ENCODE data around the gene MAP1A. TPM values are rescaled to one million over a fixed set of nuclear protein-coding genes. Genes with fewer than 3 reads are reported as not detected.
"Not testable (repeated sequence)": the region's sequence is repeated elsewhere in the genome, so short reads cannot be mapped to it uniquely, and the experiment has no call there.

The MAP1A gene
- total and polyA plus RNA-seq, 8 donors, result 0.61 to 10.1 (median 5.0) TPM

GRCh38 chr15:43547539-43547938 lies 30.1 kb downstream of the MAP1A start:
- Histone ChIP-seq H3K36me3 (peaks cover 5 to 32% (median 26%) of the 10 kb centered on the region in 4 donors), H3K27ac (no peak overlapping the region), H3K4me3 (no peak overlapping the region), H3K27me3 (no peaks in the 10 kb centered on the region), H3K9me3 (peaks cover 0 to 6% (median 3%) of the 10 kb centered on the region in 4 donors), H3K4me1 (no peaks in the 10 kb centered on the region)
- 97 to 100% (median 99%) methylated on average over 2 of the region's 2 CpGs for WGBS, 5 donors
- intact Hi-C loops (cut with DNase I; ENCODE audit: low total_unique reads), result no loop called here
- no peak for DNase-seq
- TF ChIP-seq POLR2A (IDR thresholded peaks at IDR 0.05), result no peak
- TF ChIP-seq POLR2AphosphoS5 (IDR thresholded peaks at IDR 0.05), result no peak

- Histone ChIP-seq H3K27ac (no peak overlapping the region), H3K4me3 (no peak overlapping the region), H3K36me3 (peaks cover 5 to 48% (median 43%) of the 10 kb centered on the region in 4 donors), H3K27me3 (no peaks in the 10 kb centered on the region), H3K4me1 (no peaks in the 10 kb centered on the region), H3K9me3 (peaks cover 0 to 6% (median 3%) of the 10 kb centered on the region in 4 donors)
- intact Hi-C loops (cut with DNase I; ENCODE audit: low total_unique reads), result no loop called here
- no peak for DNase-seq
- TF ChIP-seq EP300 (IDR thresholded peaks at IDR 0.05), result no peak
- 71 to 74% (median 72%) methylated on average over 10 of the region's 10 CpGs for WGBS, 5 donors
Observed at GRCh38 chr15:43550527-43551363, 33.3 kb downstream of the MAP1A start.

- H3K27ac ChIP-seq, result no peak overlapping the region
- peaks cover 10 to 63% (median 56%) of the 10 kb centered on the region in 4 donors for H3K36me3 ChIP-seq
- H3K4me3 ChIP-seq, result no peak overlapping the region
- DNase-seq, result no peak
- intact Hi-C loops (cut with DNase I; ENCODE audit: low total_unique reads), result no loop called here
- H3K4me1 ChIP-seq, result no peaks in the 10 kb centered on the region
- WGBS, 5 donors, result 94 to 99% (median 97%) methylated on average over 4 of the region's 4 CpGs
- peaks cover 0 to 5% (median 2%) of the 10 kb centered on the region in 4 donors for H3K9me3 ChIP-seq
- H3K27me3 ChIP-seq, result no peaks in the 10 kb centered on the region
- TF ChIP-seq POLR2A (IDR thresholded peaks at IDR 0.05) (no peak), CTCF (IDR thresholded peaks at IDR 0.05) (no peak), EP300 (IDR thresholded peaks at IDR 0.05) (no peak), POLR2AphosphoS5 (IDR thresholded peaks at IDR 0.05) (no peak)
Observed at GRCh38 chr15:43552256-43552655, 34.8 kb downstream of the MAP1A start.

GRCh38 chr15:43552986-43553385 lies 35.6 kb downstream of the MAP1A start:
- no peaks in the 10 kb centered on the region for H3K9me3 ChIP-seq
- peaks cover 6 to 63% (median 57%) of the 10 kb centered on the region in 4 donors for H3K36me3 ChIP-seq
- no peaks in the 10 kb centered on the region for H3K4me1 ChIP-seq
- 78 to 88% (median 84%) methylated on average over 2 of the region's 2 CpGs for WGBS, 5 donors
- no peak overlapping the region for H3K27ac ChIP-seq
- H3K27me3 ChIP-seq, result no peaks in the 10 kb centered on the region
- H3K4me3 ChIP-seq, result no peak overlapping the region
- intact Hi-C loops (cut with DNase I; ENCODE audit: low total_unique reads), result no loop called here
- no peak for TF ChIP-seq POLR2A (IDR thresholded peaks at IDR 0.05)
- TF ChIP-seq EP300 (IDR thresholded peaks at IDR 0.05), result no peak
- no peak for TF ChIP-seq CTCF (IDR thresholded peaks at IDR 0.05)
- no peak for TF ChIP-seq POLR2AphosphoS5 (IDR thresholded peaks at IDR 0.05)
- DNase-seq, result no peak

GRCh38 chr15:43562753-43563152 lies 45.3 kb downstream of the MAP1A start:
- WGBS, 5 donors, result 86 to 100% (median 96%) methylated on average over 2 of the region's 3 CpGs; no CpG with 5 or more reads in 2 of the 5 donors
- DNase-seq; H3K4me1 ChIP-seq; H3K27me3 ChIP-seq; intact Hi-C loops (cut with DNase I; ENCODE audit: low total_unique reads); H3K4me3 ChIP-seq; H3K27ac ChIP-seq; H3K9me3 ChIP-seq: not testable (repeated sequence)
- peaks cover 0 to 15% (median 13%) of the 10 kb centered on the region in 4 donors for H3K36me3 ChIP-seq

- H3K36me3 ChIP-seq; H3K4me3 ChIP-seq; intact Hi-C loops (cut with DNase I; ENCODE audit: low total_unique reads); H3K27ac ChIP-seq; H3K4me1 ChIP-seq; DNase-seq; H3K27me3 ChIP-seq; H3K9me3 ChIP-seq: not testable (repeated sequence)
- no CpG with 5 or more reads among the region's 8 CpGs for WGBS, 5 donors
Observed at GRCh38 chr15:43563793-43564192, 46.4 kb downstream of the MAP1A start.

- intact Hi-C loops (cut with DNase I; ENCODE audit: low total_unique reads); H3K4me3 ChIP-seq; H3K27me3 ChIP-seq; DNase-seq; H3K9me3 ChIP-seq; H3K36me3 ChIP-seq; H3K27ac ChIP-seq; H3K4me1 ChIP-seq: not testable (repeated sequence)
- no CpG with 5 or more reads among the region's 2 CpGs for WGBS, 5 donors
Observed at GRCh38 chr15:43566615-43567014, 49.2 kb downstream of the MAP1A start.

- DNase-seq; H3K27ac ChIP-seq; H3K4me3 ChIP-seq; H3K27me3 ChIP-seq; H3K9me3 ChIP-seq; H3K4me1 ChIP-seq; intact Hi-C loops (cut with DNase I; ENCODE audit: low total_unique reads); H3K36me3 ChIP-seq: not testable (repeated sequence)
- WGBS, 5 donors, result no CpG with 5 or more reads among the region's 1 CpG
Observed at GRCh38 chr15:43574607-43575006, 57.2 kb downstream of the MAP1A start.
